GM21367 (cell line): ENCODE results near the gene SRC.
A peak's percentile ranks its signal among the peaks of the same experiment; 100 is the strongest.

ENCODE experiments used
- ATAC-seq: cut with Tn5 transposase; IDR thresholded peaks from one replicate; pipeline ENCODE4 v1.9.1; 2021; ENCODE audit not compliant: unreplicated experiment

SRC gene

GRCh38 chr20:37380864-37381579 lies 35.1 kb downstream of the SRC start:
- no peak for ATAC-seq

- no peak for ATAC-seq
Measured at GRCh38 chr20:37381621-37382471, 35.9 kb downstream of the SRC start.

GRCh38 chr20:37382482-37383120 lies 36.7 kb downstream of the SRC start:
- ATAC-seq: no peak

- no peak for ATAC-seq
Measured at GRCh38 chr20:37383229-37383989, 37.5 kb downstream of the SRC start.

GRCh38 chr20:37384683-37385174 lies 38.8 kb downstream of the SRC start:
- ATAC-seq: peak; percentile 54

- no peak for ATAC-seq
Measured at GRCh38 chr20:37385176-37385575, 39.2 kb downstream of the SRC start.

GRCh38 chr20:37385659-37386504 lies 39.9 kb downstream of the SRC start:
- no peak for ATAC-seq

GRCh38 chr20:37386505-37387251 lies 40.7 kb downstream of the SRC start:
- no peak for ATAC-seq

- ATAC-seq: no peak
Measured at GRCh38 chr20:37387519-37388269, 41.8 kb downstream of the SRC start.

GRCh38 chr20:37388831-37389230 lies 42.9 kb downstream of the SRC start:
- ATAC-seq: no peak

- no peak for ATAC-seq
Measured at GRCh38 chr20:37389241-37389747, 43.4 kb downstream of the SRC start.

GRCh38 chr20:37389844-37390275 lies 43.9 kb downstream of the SRC start:
- ATAC-seq: no peak

- no peak for ATAC-seq
Measured at GRCh38 chr20:37390503-37390890, 44.6 kb downstream of the SRC start.

- ATAC-seq: no peak
Measured at GRCh38 chr20:37390891-37391525, 45.1 kb downstream of the SRC start.

- ATAC-seq: no peak
Measured at GRCh38 chr20:37392441-37393195, 46.7 kb downstream of the SRC start.

GRCh38 chr20:37393196-37393862 lies 47.4 kb downstream of the SRC start:
- no peak for ATAC-seq
